T-helper 2 cell (primary cell): ENCODE results near the gene SCAANT1.

ENCODE experiments used
- DNase-seq, 5 experiments: peaks; one replicate each; pipeline versions ENCODE4 v3.0.0 to v3.0.0-alpha.2; 2012 to 2022
- total RNA-seq, 2 donors: gene quantifications; one replicate each; lab custom pipeline; 2026; lab: John Stamatoyannopoulos, UW

SCAANT1 gene
- 1.9 to 2.3 reads per million in 2 donors for total RNA-seq

GRCh38 chr3:63911873-63912767 lies at the start of gene SCAANT1:
Gene SCAANT1, minus strand, starts transcription at chr3:63912383.
- DNase-seq, result peak; percentile 65 to 85 (median 77)

GRCh38 chr3:63961891-63962290 lies 49.7 kb upstream of the SCAANT1 start:
- peak in 2 of 5 experiments; percentile 29 to 78 for DNase-seq

GRCh38 chr3:63960048-63960711 lies 48.0 kb upstream of the SCAANT1 start:
- DNase-seq, result no peak

GRCh38 chr3:63959146-63959545 lies 47.0 kb upstream of the SCAANT1 start:
- DNase-seq, result no peak

GRCh38 chr3:63955830-63956545 lies 43.8 kb upstream of the SCAANT1 start:
- DNase-seq, result no peak

GRCh38 chr3:63955036-63955650 lies 43.0 kb upstream of the SCAANT1 start:
- no peak for DNase-seq

GRCh38 chr3:63954182-63954581 lies 42.0 kb upstream of the SCAANT1 start:
- DNase-seq, result no peak

GRCh38 chr3:63952248-63952594 lies 40.0 kb upstream of the SCAANT1 start:
- DNase-seq, result peak in 1 of 5 experiments; percentile 38

- peak in 1 of 5 experiments; percentile 43 for DNase-seq
Observed at GRCh38 chr3:63951492-63952247, 39.5 kb upstream of the SCAANT1 start.

GRCh38 chr3:63950698-63951097 lies 38.5 kb upstream of the SCAANT1 start:
- no peak for DNase-seq

GRCh38 chr3:63949005-63949404 lies 36.8 kb upstream of the SCAANT1 start:
- no peak for DNase-seq

- no peak for DNase-seq
Observed at GRCh38 chr3:63947594-63947993, 35.4 kb upstream of the SCAANT1 start.

- DNase-seq, result no peak
Observed at GRCh38 chr3:63946753-63947152, 34.6 kb upstream of the SCAANT1 start.

- DNase-seq, result no peak
Observed at GRCh38 chr3:63945558-63946096, 33.4 kb upstream of the SCAANT1 start.

- no peak for DNase-seq
Observed at GRCh38 chr3:63943678-63944077, 31.5 kb upstream of the SCAANT1 start.

GRCh38 chr3:63942528-63942927 lies 30.3 kb upstream of the SCAANT1 start:
- DNase-seq, result no peak

GRCh38 chr3:63940389-63940757 lies 28.2 kb upstream of the SCAANT1 start:
- DNase-seq, result no peak

GRCh38 chr3:63937661-63938651 lies 25.8 kb upstream of the SCAANT1 start:
- DNase-seq, result peak in 1 of 5 experiments; percentile 40

GRCh38 chr3:63936925-63937324 lies 24.7 kb upstream of the SCAANT1 start:
- no peak for DNase-seq
